HTR-8/SVneo (cell line): ENCODE data around the gene KTN1.
A peak's percentile ranks its signal among the peaks of the same experiment; 100 is the strongest.

Source experiments
- DNase-seq: peaks from one replicate; pipeline ENCODE4 v3.0.0; 2011; ENCODE audit warnings: low spot score, mixed read lengths; ENCODE audit not compliant: insufficient read length
- FAIRE-seq: peaks from 2 replicates; lab custom pipeline; 2011; peaks lifted over from hg19 to GRCh38; lab: Jason Lieb, UNC

Gene KTN1

DNA sequence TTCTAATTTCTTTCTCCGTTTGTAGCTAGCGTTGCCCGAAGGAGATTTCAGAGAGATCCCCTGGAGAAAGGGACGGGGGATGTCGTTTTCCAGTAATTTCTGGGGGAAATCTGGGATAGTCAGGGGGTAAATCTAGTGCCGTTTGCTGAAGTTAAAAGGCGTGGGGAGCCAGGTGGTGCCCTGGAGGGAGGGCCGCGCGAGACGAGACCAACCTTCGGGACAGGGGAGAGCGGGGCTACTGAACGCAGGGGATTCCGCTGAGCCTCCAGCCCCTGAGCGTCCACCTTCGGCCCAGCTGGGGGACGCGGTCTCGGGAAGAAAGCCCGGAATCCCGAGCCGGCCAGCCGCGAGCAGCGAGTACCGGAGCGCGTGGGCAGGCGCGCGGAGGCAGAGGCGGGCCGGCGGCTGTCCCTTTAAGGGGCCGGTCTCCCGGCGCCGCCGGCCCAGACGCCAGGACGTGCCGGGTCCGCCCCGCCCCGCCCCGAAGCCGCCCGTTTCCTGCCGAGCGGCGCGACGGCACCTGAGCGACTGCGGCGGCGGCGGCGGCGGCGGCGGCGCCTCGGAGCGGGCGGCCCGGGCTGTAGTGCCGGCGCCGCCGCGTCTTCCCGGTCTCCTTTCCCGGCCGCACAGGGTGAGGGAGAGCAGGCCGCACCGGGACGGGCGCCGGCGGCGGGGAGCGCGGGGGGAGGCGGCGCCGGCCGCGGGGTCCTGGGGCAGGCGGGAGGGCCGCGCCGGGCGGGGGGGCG is at the start of gene KTN1:
KTN1 (plus strand) TSS at position 484 of the 746 bp plus-strand sequence. CDS start 31,842 bp downstream, outside the sequence.
- FAIRE-seq (peak; percentile 57), DNase-seq (peak; percentile 91)

GRCh38 chr14:55530464-55530863 is 49.5 kb upstream of the KTN1 start:
- DNase-seq: no peak
- peak; percentile 64 for FAIRE-seq

GRCh38 chr14:55532645-55533344 is 47.2 kb upstream of the KTN1 start:
- DNase-seq (no peak), FAIRE-seq (no peak)

GRCh38 chr14:55533960-55534359 is 46.0 kb upstream of the KTN1 start:
- FAIRE-seq: peak; percentile 90
- no peak for DNase-seq

- DNase-seq: peak; percentile 57
- no peak for FAIRE-seq
Measured at GRCh38 chr14:55535516-55536203, 44.3 kb upstream of the KTN1 start.

GRCh38 chr14:55536204-55536708 is 43.8 kb upstream of the KTN1 start:
- FAIRE-seq (peak; percentile 59), DNase-seq (no peak)

GRCh38 chr14:55537782-55538181 is 42.2 kb upstream of the KTN1 start:
- DNase-seq (no peak), FAIRE-seq (no peak)

- DNase-seq: no peak
- FAIRE-seq: no peak
Measured at GRCh38 chr14:55539975-55540374, 40.0 kb upstream of the KTN1 start.

DNA sequence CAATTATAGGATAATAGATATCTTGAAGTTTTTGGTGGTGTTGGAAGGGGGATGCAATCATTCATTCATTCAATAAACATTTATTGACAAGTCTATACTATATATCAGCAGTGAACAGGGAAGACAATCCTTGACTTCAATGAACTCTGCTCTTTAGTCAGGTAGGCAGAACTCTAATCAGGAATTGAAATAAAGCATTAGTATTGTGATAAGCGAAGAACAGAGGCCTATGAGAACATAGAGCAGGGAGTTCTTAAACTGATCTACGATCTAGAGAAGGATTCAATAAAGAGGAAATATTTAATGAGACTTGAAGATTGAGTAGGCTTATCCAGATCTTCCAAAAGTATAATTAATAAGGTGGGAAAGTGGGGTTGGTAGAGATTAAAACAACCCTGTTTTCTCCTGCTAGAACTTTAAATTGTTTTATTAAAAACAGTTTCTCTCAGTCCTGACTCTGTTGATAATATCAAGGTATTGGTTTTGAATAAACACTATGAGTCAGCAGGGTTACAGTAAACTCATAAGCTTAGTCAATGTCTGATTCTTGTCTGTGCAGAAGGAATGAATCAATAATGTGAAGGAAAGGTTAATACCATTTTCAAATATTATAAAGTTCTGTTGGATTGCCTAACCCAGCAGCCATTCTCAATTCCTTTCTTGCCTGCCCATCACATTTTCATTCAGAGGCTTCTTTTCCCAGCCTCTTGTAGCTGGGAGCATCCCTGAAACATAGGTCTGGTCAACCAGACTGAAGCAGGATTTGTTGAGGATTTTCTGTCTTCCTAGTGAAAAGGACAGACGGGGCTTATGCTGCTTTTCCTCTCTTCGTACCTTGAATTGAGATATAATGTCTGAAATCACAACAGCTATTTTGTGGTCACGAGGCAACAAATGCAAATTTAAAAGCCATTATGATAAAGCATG is 38.9 kb upstream of the KTN1 start:
- FAIRE-seq (peak; percentile 77), DNase-seq (peak; percentile 48)

- FAIRE-seq: no peak
- no peak for DNase-seq
Measured at GRCh38 chr14:55545779-55546178, 34.2 kb upstream of the KTN1 start.

GRCh38 chr14:55546212-55546874 is 33.7 kb upstream of the KTN1 start:
- DNase-seq (no peak), FAIRE-seq (no peak)

- peak; percentile 92 for FAIRE-seq
- no peak for DNase-seq
Measured at GRCh38 chr14:55547650-55548315, 32.2 kb upstream of the KTN1 start.

DNA sequence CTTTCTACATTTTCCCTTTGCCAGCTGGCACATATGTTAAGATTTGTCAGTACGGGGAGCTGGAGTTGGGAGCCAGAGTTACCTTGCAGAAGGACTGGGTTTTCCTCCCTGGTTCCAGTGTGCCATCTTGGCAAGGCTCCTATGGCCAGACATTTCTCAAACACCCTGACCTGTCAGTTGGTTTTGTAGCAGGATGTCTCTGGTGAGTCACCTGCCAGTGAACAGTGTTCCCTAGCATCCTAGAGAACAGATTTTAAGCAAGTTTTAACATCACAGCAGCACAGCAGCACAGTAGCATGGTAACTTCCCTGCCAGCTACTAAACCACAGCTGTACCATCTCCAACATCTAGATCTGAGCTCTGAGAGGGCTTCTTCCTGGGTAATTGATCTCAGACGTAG is 26.2 kb upstream of the KTN1 start:
- FAIRE-seq (peak; percentile 80), DNase-seq (no peak)

DNA sequence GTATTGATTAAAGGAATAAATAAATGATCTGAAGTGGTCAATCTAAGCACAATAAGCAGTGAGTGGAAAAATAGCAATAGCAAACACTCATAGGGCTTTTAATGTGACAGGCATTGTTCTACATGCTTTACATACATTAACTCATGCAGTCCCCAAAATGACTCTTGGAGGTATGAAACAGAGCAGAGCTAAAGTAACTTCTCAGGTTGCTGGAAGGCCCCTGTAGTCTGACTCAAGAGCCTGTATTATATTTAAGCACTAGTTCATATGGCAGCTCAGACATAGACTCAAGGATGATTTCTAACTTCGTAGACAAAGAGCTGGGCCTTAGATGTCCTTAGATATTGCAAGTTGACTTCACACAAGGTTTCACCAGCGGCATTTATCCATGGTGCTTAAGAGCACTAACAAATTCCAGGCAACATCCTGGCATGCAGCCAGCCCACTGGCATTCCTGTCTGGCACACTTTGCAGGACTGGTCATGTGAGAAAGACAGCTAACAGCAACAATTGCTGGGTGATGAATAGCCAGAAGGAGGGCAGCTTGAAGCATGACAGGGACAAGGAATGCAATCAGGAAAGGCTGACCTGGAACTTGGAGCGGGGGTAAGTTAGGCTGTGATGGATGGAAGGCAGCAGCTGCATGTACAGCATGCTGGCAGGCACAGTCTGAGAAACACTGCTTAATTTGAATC is 22.9 kb upstream of the KTN1 start:
- peak; percentile 98 for DNase-seq

DNA sequence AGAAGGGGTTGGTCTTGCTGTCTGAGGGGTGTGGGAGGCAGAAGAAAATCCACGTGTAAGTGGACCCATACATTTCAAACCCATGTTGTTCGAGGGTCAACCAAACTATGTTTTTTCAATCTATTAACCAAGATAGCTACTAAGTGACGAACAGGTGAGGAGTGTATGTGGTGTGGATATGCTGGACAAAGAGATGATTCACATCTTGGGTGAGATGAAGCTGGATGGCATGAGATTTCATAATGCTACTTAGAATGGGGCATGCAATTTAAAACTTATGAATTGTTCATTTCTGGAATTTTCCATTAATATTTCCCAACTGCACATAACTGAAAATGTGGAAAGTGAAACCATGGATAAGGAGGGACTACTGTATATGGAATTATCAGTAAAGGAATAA is 17.9 kb upstream of the KTN1 start:
- peak; percentile 95 for FAIRE-seq
- no peak for DNase-seq

More for the DNA sequence above, 22.9 kb upstream of the KTN1 start:
- peak; percentile 100 for FAIRE-seq

DNA sequence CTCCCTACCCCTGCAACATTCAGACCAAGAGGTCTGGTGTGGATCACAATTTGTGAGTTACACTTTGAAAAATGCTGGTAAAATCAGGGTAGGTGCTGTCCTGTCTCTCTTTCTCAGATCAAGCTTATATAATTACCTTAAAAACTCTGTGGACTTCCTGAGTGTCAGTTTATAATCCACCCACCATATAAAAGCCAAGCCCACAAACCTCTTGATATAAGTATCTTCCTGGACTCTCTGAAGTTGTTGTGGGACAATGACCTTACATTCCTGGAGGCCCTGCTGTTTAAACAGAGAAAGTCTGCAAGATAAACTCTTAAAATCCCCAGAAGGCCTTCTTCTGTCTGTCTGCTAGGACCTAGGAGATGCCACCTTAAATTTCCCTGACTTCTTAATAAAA is 11.4 kb upstream of the KTN1 start:
- DNase-seq (no peak), FAIRE-seq (peak; percentile 26)

GRCh38 chr14:55571125-55571889 is 8.7 kb upstream of the KTN1 start:
- peak; percentile 94 for FAIRE-seq
- no peak for DNase-seq
